ENCODE data around the gene IL10RA. TPM values are rescaled to one million over a fixed set of nuclear protein-coding genes. Genes with fewer than 3 reads are reported as not detected.

IL10RA gene
- total RNA-seq, 2 experiments from 2014 or later = 15.7 to 25.2 TPM

- Histone ChIP-seq H3K4me1 (ENCODE audit: insufficient read depth, low read length, poor library complexity, severe bottlenecking) (no peaks in the 10 kb centered on the region), H3K79me2 (ENCODE audit: insufficient read depth, low read depth, low read length) (no peaks in the 10 kb centered on the region), H3K9me3 (ENCODE audit: low read length) (no peaks in the 10 kb centered on the region), H3K4me2 (ENCODE audit: low read length) (no peak overlapping the region), H4K20me1 (ENCODE audit: insufficient read depth, low read length) (no peaks in the 10 kb centered on the region), H3K27ac (ENCODE audit: low read depth, low read length, poor library complexity, severe bottlenecking) (no peak overlapping the region), H3K4me3 (ENCODE audit: low read depth, low read length, poor library complexity, severe bottlenecking) (no peak overlapping the region), H2AFZ (ENCODE audit: low read length) (no peak overlapping the region), H3K36me3 (ENCODE audit: insufficient read depth, low read length) (no peaks in the 10 kb centered on the region), H3K9me2 (ENCODE audit: insufficient read depth, low read length) (no peaks in the 10 kb centered on the region)
- DNase-seq (ENCODE audit: low spot score) = no peak
- ChIA-PET POLR2A (interaction anchor here (0.7 kb wide), 2 partner anchors 25 to 597 kb away, joined by 3 read pairs; no protein-coding TSS in a partner anchor), CTCF (ENCODE audit: unreplicated experiment) (no interaction called here)
- intact Hi-C loops (cut with micrococcal nuclease; ENCODE audit: unreplicated experiment) = no loop called here
- no TSS peak for BruUV-seq (replicated peaks)
- TF ChIP-seq, protein P1, sequence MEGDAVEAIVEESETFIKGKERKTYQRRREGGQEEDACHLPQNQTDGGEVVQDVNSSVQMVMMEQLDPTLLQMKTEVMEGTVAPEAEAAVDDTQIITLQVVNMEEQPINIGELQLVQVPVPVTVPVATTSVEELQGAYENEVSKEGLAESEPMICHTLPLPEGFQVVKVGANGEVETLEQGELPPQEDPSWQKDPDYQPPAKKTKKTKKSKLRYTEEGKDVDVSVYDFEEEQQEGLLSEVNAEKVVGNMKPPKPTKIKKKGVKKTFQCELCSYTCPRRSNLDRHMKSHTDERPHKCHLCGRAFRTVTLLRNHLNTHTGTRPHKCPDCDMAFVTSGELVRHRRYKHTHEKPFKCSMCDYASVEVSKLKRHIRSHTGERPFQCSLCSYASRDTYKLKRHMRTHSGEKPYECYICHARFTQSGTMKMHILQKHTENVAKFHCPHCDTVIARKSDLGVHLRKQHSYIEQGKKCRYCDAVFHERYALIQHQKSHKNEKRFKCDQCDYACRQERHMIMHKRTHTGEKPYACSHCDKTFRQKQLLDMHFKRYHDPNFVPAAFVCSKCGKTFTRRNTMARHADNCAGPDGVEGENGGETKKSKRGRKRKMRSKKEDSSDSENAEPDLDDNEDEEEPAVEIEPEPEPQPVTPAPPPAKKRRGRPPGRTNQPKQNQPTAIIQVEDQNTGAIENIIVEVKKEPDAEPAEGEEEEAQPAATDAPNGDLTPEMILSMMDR (conservative IDR thresholded peaks at IDR 0.05; ENCODE audit: low read length) = no peak
- TF ChIP-seq EZH2phosphoT487 (IDR thresholded peaks at IDR 0.05; ENCODE audit: borderline replicate concordance, low read depth, low read length) = no peak
These were observed 13.3 kb upstream of the IL10RA start for GRCh38 chr11:117972629-117973502.

DNA sequence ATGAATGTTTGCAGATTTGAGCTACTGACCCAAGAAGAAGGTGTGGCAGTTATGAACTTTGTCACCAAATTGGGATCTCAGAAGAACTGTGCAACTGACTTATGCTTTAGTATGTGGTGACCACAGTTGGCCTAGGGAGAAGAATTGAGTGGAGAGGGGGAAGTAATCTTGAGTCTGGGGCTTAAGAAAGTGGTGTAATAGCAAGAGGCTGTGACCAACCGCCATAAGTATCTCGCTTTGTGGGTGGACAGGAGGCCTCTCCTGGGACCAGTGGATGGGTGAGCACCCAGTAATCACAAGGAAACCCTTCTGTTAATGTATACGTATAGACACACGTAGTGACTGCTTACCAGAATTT, 12.7 kb upstream of the IL10RA start:
- Histone ChIP-seq H3K4me3 (ENCODE audit: low read depth, low read length, poor library complexity, severe bottlenecking) (no peak overlapping the region), H3K36me3 (ENCODE audit: insufficient read depth, low read length) (no peaks in the 10 kb centered on the region), H3K9me3 (ENCODE audit: low read length) (no peaks in the 10 kb centered on the region), H4K20me1 (ENCODE audit: insufficient read depth, low read length) (no peaks in the 10 kb centered on the region), H3K9me2 (ENCODE audit: insufficient read depth, low read length) (no peaks in the 10 kb centered on the region), H3K4me1 (ENCODE audit: insufficient read depth, low read length, poor library complexity, severe bottlenecking) (no peaks in the 10 kb centered on the region), H3K79me2 (ENCODE audit: insufficient read depth, low read depth, low read length) (no peaks in the 10 kb centered on the region), H3K4me2 (ENCODE audit: low read length) (no peak overlapping the region), H2AFZ (ENCODE audit: low read length) (no peak overlapping the region), H3K27ac (ENCODE audit: low read depth, low read length, poor library complexity, severe bottlenecking) (no peak overlapping the region)
- POLR2A ChIA-PET = interaction anchor here (0.7 kb wide), 1 partner anchor 596 kb away, joined by 3 read pairs; no protein-coding TSS in a partner anchor
- no TSS peak for BruUV-seq (replicated peaks)
- no peak for TF ChIP-seq EZH2phosphoT487 (IDR thresholded peaks at IDR 0.05; ENCODE audit: borderline replicate concordance, low read depth, low read length)
- TF ChIP-seq, protein P1 (conservative IDR thresholded peaks at IDR 0.05; ENCODE audit: low read length) = no peak
- no peak for DNase-seq (ENCODE audit: low spot score)
- intact Hi-C loops (cut with micrococcal nuclease; ENCODE audit: unreplicated experiment) = no loop called here
- CTCF ChIA-PET (ENCODE audit: unreplicated experiment) = no interaction called here

- no peak for DNase-seq (ENCODE audit: low spot score)
- Histone ChIP-seq H3K4me2 (ENCODE audit: low read length) (no peak overlapping the region), H4K20me1 (ENCODE audit: insufficient read depth, low read length) (no peaks in the 10 kb centered on the region), H2AFZ (ENCODE audit: low read length) (no peak overlapping the region), H3K4me3 (ENCODE audit: low read depth, low read length, poor library complexity, severe bottlenecking) (no peak overlapping the region), H3K27ac (ENCODE audit: low read depth, low read length, poor library complexity, severe bottlenecking) (no peak overlapping the region), H3K9me2 (ENCODE audit: insufficient read depth, low read length) (no peaks in the 10 kb centered on the region), H3K36me3 (ENCODE audit: insufficient read depth, low read length) (no peaks in the 10 kb centered on the region), H3K79me2 (ENCODE audit: insufficient read depth, low read depth, low read length) (no peaks in the 10 kb centered on the region), H3K4me1 (ENCODE audit: insufficient read depth, low read length, poor library complexity, severe bottlenecking) (peaks cover 12% of the 10 kb centered on the region), H3K9me3 (ENCODE audit: low read length) (no peaks in the 10 kb centered on the region)
- no TSS peak for BruUV-seq (replicated peaks)
- ChIA-PET POLR2A (interaction anchor here (0.6 to 1.4 kb wide), 2 partner anchors 10 to 649 kb away, joined by 4 read pairs; partner anchors contain the start of genes CEP164 and IL10RA), CTCF (ENCODE audit: unreplicated experiment) (no interaction called here)
- TF ChIP-seq EZH2phosphoT487 (IDR thresholded peaks at IDR 0.05; ENCODE audit: borderline replicate concordance, low read depth, low read length) = no peak
- TF ChIP-seq, protein P1 (conservative IDR thresholded peaks at IDR 0.05; ENCODE audit: low read length) = no peak
- intact Hi-C loops (cut with micrococcal nuclease; ENCODE audit: unreplicated experiment) = no loop called here
These were observed 9.7 kb upstream of the IL10RA start for GRCh38 chr11:117976445-117976844.

All from OCI-LY7 (cell line).